ENCODE measurements around the gene KANSL1.

Gene KANSL1

DNA sequence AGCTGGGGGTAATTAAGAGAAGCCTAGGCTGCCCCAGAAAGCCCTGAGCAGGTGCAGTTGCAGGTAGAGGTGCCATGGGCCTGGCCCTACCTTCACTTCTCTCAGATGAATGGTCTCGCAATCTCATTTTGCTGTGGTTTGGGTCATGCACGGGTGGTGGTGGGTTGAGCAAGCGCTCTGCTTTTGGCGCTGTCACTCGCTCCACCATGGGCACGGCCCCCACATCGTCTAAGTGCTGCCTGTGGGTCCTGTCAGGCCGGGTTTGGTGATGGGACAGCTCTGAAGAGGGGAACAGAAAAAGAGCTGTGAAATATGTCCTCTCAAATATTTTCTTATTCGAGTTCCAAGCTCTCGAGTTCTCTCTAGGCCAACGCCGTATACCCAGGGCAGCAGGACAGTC, 154.3 kb downstream of the KANSL1 start:
- no peak for DNase-seq (ENCODE audit: insufficient read length)
- TF ChIP-seq POLR2AphosphoS5 (IDR thresholded peaks at IDR 0.05; ENCODE audit: low read depth, low read length) (no peak), TAF1 (IDR thresholded peaks at IDR 0.05; ENCODE audit: borderline replicate concordance, low read depth, low read length) (no peak), POLR2A (IDR thresholded peaks at IDR 0.05; ENCODE audit: low read depth, low read length) (no peak)
- no peak for FAIRE-seq

DNA sequence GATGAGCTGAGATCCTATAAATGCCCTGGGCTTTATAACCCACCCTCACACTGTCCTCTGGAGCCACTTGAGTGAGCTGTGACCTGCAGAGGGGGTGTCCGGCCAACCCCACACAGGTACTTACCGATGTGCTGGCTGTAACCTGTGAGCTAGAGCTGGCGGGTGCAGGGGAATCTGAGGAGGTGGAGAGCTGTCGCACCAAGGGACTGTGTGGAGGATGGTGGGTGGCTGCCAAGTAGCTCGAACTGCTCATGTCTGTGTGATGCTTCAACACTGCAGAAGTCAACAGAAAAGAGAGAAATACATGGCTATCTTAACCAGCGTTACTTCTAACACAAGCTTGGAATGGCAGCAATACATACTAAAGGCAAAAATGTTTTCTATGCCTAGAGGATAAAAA, 154.8 kb downstream of the KANSL1 start:
- TF ChIP-seq POLR2AphosphoS5 (IDR thresholded peaks at IDR 0.05; ENCODE audit: low read depth, low read length) = no peak
- no peak for TF ChIP-seq TAF1 (IDR thresholded peaks at IDR 0.05; ENCODE audit: borderline replicate concordance, low read depth, low read length)
- TF ChIP-seq POLR2A (IDR thresholded peaks at IDR 0.05; ENCODE audit: low read depth, low read length) = no peak
- DNase-seq (ENCODE audit: insufficient read length) (no peak), FAIRE-seq (no peak)

DNA sequence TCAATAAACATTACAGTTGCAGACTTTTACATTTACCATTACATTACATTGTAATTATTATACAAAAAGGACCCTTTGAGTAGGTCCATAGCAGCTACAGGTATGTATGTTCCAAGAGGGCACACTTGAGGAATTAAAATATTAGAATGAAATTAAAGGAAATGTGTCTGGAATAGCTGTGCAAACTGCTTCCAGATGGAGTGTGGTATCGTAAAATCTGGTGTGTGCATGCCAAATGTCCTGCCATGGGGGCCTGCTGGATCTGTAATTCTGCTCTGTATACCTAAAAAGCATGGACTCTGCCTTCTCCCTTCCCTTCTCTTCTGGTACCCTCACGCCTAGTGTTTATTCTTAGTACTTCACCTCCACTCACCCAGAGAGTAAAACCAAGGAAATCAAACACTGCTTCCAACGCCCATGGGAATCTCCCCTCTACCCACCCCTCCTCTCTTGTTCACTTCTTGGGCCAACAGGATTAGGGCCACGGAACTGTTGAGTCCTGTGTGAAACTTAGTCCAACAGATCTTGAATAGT, 155.4 kb downstream of the KANSL1 start:
- TF ChIP-seq POLR2A (IDR thresholded peaks at IDR 0.05; ENCODE audit: low read depth, low read length) (no peak), TAF1 (IDR thresholded peaks at IDR 0.05; ENCODE audit: borderline replicate concordance, low read depth, low read length) (no peak), POLR2AphosphoS5 (IDR thresholded peaks at IDR 0.05; ENCODE audit: low read depth, low read length) (no peak)
- no peak for FAIRE-seq
- DNase-seq (ENCODE audit: insufficient read length) = no peak

DNA sequence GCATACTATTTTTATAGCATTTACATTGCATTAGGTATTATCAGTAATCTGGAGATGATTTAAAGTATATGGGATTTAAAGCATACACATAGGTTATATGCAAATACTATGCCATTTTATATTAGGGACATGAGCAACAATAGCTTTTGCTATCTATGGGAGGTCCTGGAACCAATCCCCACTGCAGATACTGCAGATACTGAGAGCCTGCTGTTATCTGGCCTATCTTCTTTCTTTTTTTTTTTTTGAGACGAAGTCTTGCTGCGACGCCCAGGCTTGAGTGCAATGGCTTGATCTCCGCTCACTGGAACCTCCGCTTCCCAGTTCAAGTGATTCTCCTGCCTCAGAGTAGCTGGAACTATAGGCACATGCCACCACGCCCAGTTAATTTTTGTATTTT, 156.7 kb downstream of the KANSL1 start:
- no peak for TF ChIP-seq POLR2A (IDR thresholded peaks at IDR 0.05; ENCODE audit: low read depth, low read length)
- TF ChIP-seq POLR2AphosphoS5 (IDR thresholded peaks at IDR 0.05; ENCODE audit: low read depth, low read length) = no peak
- TF ChIP-seq TAF1 (IDR thresholded peaks at IDR 0.05; ENCODE audit: borderline replicate concordance, low read depth, low read length) = no peak
- FAIRE-seq (no peak), DNase-seq (ENCODE audit: insufficient read length) (no peak)

DNA sequence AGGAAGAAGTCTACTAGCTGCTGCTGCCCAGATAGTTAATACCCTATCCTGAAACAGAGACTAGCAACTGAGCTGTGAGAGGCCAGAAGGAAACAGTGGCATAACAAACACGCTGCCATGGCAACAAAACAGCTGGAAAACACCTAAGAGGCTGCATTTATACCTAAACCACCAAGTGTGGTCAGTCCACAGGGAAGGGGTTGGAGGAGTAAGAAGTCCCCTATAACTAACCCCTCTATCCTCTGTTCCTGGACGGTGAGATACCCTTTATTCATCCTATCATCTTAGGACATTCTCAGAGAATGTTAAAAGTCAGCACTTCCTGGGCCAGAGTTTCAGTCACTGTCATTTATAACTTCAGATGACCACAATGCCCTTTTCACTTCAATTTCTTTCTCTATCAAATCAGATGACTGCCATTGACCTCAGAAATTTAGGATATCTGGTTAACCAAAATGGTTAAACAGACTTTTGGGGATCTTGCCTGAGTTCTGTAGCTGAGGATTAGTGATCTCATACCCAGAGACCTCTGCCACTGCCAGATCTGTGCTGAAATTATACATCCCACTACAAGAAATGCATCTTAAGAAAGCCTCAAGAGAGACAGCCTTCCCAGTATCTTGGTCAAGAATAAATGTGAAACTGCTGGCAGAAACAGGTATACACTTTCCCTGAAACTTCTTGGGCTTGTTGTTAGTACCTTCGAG, 158.0 kb downstream of the KANSL1 start:
- DNase-seq (ENCODE audit: insufficient read length) (no peak), FAIRE-seq (no peak)
- TF ChIP-seq TAF1 (IDR thresholded peaks at IDR 0.05; ENCODE audit: borderline replicate concordance, low read depth, low read length) (no peak), POLR2AphosphoS5 (IDR thresholded peaks at IDR 0.05; ENCODE audit: low read depth, low read length) (no peak), POLR2A (IDR thresholded peaks at IDR 0.05; ENCODE audit: low read depth, low read length) (no peak)

DNA sequence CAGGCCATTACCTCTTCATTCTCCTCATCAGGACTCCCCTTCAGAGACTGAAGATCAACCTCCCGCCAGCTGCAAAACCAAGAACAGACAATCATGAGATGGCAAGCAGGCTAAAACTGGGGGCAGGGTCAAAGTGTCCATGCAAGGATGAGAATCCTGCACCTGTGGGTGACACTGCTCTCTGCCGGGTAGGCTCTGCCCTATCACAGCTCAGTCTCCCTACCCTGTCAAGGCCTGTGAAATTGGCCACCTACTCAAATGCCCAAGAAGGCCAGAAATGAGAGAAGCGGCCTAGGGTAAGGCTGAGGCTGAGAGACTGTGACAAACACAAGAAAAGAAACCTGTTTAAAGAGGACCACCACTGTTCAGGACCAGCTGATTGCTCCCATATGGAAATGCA, 159.8 kb downstream of the KANSL1 start:
- TF ChIP-seq TAF1 (IDR thresholded peaks at IDR 0.05; ENCODE audit: borderline replicate concordance, low read depth, low read length) = no peak
- no peak for TF ChIP-seq POLR2AphosphoS5 (IDR thresholded peaks at IDR 0.05; ENCODE audit: low read depth, low read length)
- no peak for TF ChIP-seq POLR2A (IDR thresholded peaks at IDR 0.05; ENCODE audit: low read depth, low read length)
- DNase-seq (ENCODE audit: insufficient read length) (no peak), FAIRE-seq (no peak)

DNA sequence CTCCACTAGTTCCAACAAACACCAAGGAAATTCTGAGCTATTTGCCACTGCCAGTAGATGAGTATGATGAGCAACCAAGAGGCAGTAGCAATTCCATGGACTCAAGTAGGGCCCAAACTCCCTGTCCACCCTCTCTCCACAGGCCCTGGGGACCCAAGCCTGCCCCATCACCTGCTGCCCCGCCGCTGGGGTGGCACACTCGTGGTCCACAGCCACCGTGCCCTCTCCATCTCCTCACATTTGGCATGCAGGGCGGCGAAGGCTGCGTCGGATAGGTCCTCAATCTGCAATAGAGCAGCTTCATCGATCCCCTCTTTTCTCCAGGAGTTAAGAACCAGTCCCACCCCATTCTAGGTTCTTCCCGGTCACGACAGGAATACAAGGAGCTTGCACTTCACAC, 160.3 kb downstream of the KANSL1 start:
- FAIRE-seq (no peak), DNase-seq (ENCODE audit: insufficient read length) (no peak)
- TF ChIP-seq POLR2A (IDR thresholded peaks at IDR 0.05; ENCODE audit: low read depth, low read length) = no peak
- TF ChIP-seq POLR2AphosphoS5 (IDR thresholded peaks at IDR 0.05; ENCODE audit: low read depth, low read length) = no peak

DNA sequence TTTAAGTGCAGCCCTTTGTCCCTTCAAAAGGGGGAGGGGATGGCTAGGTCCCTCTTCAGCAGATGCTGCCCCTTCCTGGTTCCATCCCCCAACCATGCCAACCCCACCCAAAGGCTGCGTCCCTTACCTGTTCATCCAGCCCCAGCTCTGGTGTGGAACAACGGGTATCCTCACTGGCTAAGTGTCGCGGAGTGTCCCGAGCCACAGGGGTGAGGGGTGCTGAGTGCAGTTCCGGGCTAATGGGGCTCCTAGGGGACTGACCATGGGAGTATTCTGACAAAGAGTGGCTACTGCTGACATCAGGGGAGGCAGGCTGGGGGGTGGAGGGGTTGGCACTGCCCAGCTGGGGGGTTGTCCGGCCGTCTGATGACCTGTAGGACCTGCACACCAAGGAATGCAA, 161.3 kb downstream of the KANSL1 start:
- TF ChIP-seq TAF1 (IDR thresholded peaks at IDR 0.05; ENCODE audit: borderline replicate concordance, low read depth, low read length) (no peak), POLR2A (IDR thresholded peaks at IDR 0.05; ENCODE audit: low read depth, low read length) (no peak), POLR2AphosphoS5 (IDR thresholded peaks at IDR 0.05; ENCODE audit: low read depth, low read length) (no peak)
- FAIRE-seq (no peak), DNase-seq (ENCODE audit: insufficient read length) (no peak)

DNA sequence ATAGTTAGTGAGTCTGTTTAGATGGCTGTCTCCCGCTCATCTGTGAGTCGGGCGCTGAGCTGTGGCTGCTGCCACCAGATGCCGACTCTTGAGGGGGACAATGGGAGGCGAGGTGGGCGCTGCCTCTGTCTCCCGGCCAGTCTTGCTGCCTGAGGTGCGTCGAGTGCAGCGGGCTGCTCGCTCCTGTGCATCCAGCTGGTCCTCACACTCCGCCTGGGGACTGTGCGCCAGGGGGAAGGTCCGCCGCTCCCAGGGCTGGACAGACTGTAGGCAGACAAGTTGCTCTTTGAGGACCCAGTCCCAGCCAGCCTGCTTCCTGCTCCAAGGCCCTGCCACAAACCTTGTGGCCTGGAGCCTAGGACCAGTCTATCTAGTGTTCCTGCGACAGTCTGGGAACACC, 161.8 kb downstream of the KANSL1 start:
- FAIRE-seq (no peak), DNase-seq (ENCODE audit: insufficient read length) (no peak)
- TF ChIP-seq TAF1 (IDR thresholded peaks at IDR 0.05; ENCODE audit: borderline replicate concordance, low read depth, low read length) = no peak
- no peak for TF ChIP-seq POLR2A (IDR thresholded peaks at IDR 0.05; ENCODE audit: low read depth, low read length)
- no peak for TF ChIP-seq POLR2AphosphoS5 (IDR thresholded peaks at IDR 0.05; ENCODE audit: low read depth, low read length)

DNA sequence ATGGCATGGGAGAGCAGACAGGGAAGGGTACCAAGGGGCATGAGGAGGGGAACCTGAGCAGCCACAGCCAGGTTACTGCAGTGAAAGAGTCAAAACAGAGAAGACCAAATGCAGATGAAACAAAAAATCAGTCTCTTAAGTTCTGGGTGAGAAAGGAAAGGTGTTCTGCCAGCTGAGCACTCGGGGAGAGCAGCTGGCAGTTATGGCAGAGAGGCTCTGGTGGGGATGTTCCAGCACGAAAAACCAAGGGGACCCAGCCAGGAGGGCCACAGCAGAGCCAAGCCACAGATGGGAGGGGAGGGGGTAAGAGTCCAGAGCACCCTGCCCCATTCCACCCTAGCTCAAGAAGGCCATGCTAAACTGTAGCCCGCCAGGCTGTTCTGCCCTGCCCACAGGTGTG, 162.5 kb downstream of the KANSL1 start:
- FAIRE-seq (no peak), DNase-seq (ENCODE audit: insufficient read length) (no peak)
- TF ChIP-seq TAF1 (IDR thresholded peaks at IDR 0.05; ENCODE audit: borderline replicate concordance, low read depth, low read length) (no peak), POLR2AphosphoS5 (IDR thresholded peaks at IDR 0.05; ENCODE audit: low read depth, low read length) (no peak), POLR2A (IDR thresholded peaks at IDR 0.05; ENCODE audit: low read depth, low read length) (no peak)

DNA sequence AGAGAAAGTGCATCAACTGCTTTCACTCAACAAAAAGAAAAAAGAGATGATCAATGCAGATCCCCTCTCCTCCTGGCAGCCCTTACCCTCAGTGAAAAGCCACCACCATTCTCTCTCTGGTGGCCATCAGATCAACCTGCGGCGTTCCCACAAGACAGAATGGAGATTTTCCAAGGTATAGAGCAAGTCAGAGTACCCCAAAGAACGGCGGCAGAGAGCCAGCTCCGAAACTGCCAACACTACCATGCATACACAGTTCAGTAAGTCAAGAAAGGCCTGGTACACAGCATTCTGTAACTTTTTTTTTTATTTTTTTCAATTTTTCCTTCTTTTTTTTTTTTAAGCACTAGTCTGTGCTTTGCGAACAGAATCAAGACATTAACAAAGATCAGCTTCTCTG, 163.6 kb downstream of the KANSL1 start:
- no peak for TF ChIP-seq TAF1 (IDR thresholded peaks at IDR 0.05; ENCODE audit: borderline replicate concordance, low read depth, low read length)
- no peak for TF ChIP-seq POLR2A (IDR thresholded peaks at IDR 0.05; ENCODE audit: low read depth, low read length)
- no peak for TF ChIP-seq POLR2AphosphoS5 (IDR thresholded peaks at IDR 0.05; ENCODE audit: low read depth, low read length)
- FAIRE-seq (no peak), DNase-seq (ENCODE audit: insufficient read length) (no peak)

DNA sequence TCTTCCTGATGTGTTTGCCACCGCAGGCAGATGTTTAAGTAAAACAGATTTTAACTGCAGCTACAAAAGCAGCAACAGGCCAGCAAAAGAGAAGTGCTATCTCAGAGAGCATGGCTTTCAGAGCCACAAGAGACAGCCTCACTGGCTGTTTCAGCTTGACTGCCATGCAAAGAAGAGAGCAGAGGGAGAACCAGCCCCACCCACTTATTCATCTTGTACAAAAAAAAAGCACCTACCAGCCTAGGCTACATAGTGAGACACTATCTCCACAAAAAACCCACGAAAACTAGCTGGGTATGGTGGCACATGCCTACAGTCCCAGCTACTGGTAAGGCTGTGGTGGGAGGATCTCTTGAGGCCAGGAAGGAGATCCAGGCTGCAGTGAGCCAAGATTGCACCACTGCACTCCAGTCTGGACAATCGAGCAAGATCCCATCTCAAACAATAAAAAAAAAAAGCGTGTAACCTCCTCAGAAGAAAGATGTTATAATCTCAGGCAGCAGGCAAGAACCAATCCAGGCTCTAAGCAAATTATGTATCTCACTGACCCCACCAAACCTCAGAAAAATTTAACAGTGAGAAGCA, 164.2 kb downstream of the KANSL1 start:
- TF ChIP-seq TAF1 (IDR thresholded peaks at IDR 0.05; ENCODE audit: borderline replicate concordance, low read depth, low read length) (no peak), POLR2A (IDR thresholded peaks at IDR 0.05; ENCODE audit: low read depth, low read length) (no peak), POLR2AphosphoS5 (IDR thresholded peaks at IDR 0.05; ENCODE audit: low read depth, low read length) (no peak)
- FAIRE-seq (no peak), DNase-seq (ENCODE audit: insufficient read length) (no peak)
